Measurements from ENCODE around the gene SPDEF.

The SPDEF gene

DNA sequence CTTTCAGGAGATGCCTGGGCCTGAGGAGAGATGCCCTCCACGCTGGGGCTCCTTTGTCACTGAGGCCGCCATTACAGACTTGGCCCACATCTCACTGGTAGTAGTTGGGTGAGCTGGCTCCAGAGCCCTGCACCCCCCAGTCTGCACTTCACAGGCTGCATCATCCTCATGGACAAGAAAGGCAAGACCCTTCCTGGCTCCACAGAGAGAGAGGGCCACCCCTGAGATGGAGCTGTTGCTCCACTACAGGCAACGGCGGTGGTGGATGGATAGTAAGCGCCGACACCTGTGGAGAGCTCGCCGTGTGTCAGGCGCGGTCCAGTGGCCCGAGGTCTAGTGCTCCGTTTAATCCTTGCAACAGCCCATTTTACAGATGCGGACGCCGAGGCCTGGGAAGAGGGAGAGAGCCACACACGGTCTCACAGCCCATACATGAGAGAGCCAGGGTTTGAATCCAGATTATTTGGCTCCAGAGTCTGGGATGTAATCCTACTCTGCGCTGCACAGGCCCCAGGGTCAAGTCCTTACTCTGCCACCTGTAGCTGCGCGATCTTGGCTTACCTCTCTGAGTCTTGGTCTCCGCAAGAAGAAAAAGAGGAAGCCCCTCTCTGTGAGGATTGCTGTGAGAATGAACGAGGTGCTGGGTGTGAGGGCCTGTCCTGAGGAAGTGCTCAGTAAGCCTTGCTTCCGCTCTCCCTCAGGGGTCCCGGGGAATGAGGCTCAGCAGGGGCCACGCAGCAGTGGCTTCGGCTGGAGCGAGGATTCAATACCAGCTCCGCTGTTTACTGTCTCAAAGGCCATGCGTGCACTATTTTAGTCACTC is 34.5 kb downstream of the SPDEF start:
- H3K4me3 ChIP-seq (ENCODE audit: severe bottlenecking), result no peak overlapping the region
- H3K36me3 ChIP-seq (ENCODE audit: low read depth), result no peaks in the 10 kb centered on the region
- H3K27ac ChIP-seq (ENCODE audit: poor library complexity, severe bottlenecking), result no peak overlapping the region
- no peaks in the 10 kb centered on the region for H3K9me3 ChIP-seq (ENCODE audit: severe bottlenecking)
- ATAC-seq (ENCODE audit: low read depth) (no peak), DNase-seq (ENCODE audit: low spot score) (peak; percentile 51)
- H3K4me1 ChIP-seq (ENCODE audit: insufficient read depth, poor library complexity, severe bottlenecking), result no peaks in the 10 kb centered on the region
- H3K27me3 ChIP-seq (ENCODE audit: insufficient read depth, poor library complexity, severe bottlenecking), result no peaks in the 10 kb centered on the region
- TF ChIP-seq, protein P1, sequence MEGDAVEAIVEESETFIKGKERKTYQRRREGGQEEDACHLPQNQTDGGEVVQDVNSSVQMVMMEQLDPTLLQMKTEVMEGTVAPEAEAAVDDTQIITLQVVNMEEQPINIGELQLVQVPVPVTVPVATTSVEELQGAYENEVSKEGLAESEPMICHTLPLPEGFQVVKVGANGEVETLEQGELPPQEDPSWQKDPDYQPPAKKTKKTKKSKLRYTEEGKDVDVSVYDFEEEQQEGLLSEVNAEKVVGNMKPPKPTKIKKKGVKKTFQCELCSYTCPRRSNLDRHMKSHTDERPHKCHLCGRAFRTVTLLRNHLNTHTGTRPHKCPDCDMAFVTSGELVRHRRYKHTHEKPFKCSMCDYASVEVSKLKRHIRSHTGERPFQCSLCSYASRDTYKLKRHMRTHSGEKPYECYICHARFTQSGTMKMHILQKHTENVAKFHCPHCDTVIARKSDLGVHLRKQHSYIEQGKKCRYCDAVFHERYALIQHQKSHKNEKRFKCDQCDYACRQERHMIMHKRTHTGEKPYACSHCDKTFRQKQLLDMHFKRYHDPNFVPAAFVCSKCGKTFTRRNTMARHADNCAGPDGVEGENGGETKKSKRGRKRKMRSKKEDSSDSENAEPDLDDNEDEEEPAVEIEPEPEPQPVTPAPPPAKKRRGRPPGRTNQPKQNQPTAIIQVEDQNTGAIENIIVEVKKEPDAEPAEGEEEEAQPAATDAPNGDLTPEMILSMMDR (IDR thresholded peaks at IDR 0.05; ENCODE audit: poor library complexity, severe bottlenecking), result no peak

DNA sequence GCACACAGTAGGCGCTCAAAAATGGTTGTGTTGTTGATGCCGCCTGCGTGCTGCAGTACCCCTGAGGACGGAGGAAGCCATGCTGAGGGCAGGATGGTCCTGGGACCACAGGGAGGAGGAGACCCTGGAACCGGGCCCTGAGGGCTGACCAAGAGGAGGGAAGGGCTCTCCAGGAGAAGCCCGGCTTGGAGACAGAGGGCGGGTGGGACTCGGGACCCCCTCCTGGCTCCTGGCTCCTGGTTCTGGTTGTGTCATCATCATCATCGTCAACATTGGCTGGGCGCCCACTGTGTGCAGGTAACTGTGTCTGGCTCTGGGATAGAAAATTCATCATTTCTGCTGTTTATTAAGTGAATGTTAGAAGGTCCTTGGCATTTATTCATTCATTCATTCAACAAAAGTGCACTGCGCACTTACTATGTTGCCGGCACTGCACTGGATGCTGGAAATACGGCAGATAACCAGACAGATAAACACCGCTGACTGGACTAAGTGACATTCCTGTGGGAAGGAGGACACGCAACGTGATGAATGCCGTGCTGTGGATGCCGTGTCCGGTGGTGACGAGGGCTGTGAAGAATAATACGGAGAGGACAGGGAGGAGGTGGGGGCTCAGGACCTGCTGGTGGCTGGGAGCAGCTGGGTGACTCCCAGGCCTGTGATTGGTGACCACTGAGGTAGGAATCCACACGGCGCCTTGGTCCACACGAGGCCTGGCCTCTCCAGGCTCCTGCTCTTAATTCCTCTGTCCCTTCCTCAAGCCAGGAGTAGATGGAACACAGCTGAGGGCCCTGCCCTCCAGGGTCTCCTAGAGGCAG is 35.3 kb downstream of the SPDEF start:
- Histone ChIP-seq H3K4me3 (ENCODE audit: severe bottlenecking) (no peak overlapping the region), H3K9me3 (ENCODE audit: severe bottlenecking) (no peaks in the 10 kb centered on the region), H3K36me3 (ENCODE audit: low read depth) (no peaks in the 10 kb centered on the region), H3K27me3 (ENCODE audit: insufficient read depth, poor library complexity, severe bottlenecking) (no peaks in the 10 kb centered on the region), H3K27ac (ENCODE audit: poor library complexity, severe bottlenecking) (no peak overlapping the region), H3K4me1 (ENCODE audit: insufficient read depth, poor library complexity, severe bottlenecking) (no peaks in the 10 kb centered on the region)
- no peak for ATAC-seq (ENCODE audit: low read depth)
- DNase-seq (ENCODE audit: low spot score), result peak; percentile 28
- TF ChIP-seq, protein P1 (IDR thresholded peaks at IDR 0.05; ENCODE audit: poor library complexity, severe bottlenecking), result no peak

DNA sequence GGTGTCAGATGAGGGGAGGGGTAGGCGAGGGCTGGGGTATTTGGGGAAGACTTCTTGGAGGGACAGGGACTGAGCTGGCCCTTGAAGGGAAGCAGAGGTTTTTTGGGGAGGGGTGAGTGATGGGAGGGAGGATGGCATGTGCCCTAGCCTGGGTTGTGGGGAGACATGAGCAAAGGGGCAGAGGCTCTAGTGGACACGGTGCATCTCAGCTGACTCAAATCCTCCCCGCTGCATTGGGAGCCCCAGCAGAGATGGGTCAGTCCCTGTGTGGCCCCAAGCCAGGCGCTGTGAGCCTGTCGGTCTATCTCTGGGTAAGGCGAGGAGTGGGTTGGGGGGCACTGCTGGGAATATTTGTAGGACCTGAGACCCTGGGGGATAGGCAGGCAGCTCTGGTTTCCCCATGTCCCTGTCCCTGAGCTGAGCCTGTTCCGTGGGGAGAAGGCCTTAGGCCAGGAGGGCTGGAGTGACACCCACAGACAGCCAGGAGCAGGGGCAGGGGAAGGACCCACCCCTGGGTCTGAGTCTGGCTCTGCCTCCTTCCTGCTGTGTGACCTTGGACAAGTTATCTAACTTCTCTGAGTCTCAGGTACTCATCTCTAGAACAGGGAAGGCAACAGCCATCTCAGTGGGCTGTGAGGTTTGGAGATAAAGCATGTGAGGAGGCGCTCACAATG is 36.0 kb downstream of the SPDEF start:
- TF ChIP-seq, protein P1 (IDR thresholded peaks at IDR 0.05; ENCODE audit: poor library complexity, severe bottlenecking), result no peak
- H3K27me3 ChIP-seq (ENCODE audit: insufficient read depth, poor library complexity, severe bottlenecking), result no peaks in the 10 kb centered on the region
- no peak for ATAC-seq (ENCODE audit: low read depth)

DNA sequence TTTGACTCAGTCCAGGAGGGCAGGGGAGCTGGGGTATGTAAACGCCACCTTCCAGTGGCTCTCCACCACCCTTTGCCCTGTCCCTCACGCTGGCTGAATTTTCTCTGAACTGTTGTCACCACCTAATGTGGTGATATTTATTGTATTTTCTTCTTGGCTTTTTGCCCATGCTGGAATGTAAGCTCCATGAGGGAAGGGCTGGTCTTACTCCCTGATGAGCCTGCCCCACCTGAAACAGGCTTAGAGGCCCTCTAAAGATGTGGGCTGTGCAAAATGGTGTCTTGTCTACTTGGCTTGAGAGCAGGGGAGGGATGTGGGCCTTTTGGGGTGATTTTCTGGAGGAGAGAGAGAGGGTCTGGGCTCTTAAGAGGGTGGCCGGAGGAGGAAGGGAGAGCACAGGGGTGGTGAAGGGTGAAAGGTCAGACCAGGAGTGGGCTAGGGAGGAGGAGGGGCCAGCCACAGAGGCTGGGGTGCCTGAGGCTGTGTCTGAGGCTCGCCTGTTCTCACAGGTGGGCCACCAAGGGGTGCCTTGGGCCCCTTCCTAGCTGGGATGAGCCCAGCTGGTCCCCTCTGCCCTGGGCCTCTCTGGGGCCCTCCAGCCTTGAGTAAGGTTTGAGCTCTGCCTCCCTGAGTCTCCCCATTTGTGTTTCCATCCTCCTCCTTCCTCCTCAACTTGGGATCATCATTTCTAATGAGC is 37.3 kb downstream of the SPDEF start:
- ATAC-seq (ENCODE audit: low read depth) (no peak), DNase-seq (ENCODE audit: low spot score) (peak; percentile 29)
- no peaks in the 10 kb centered on the region for H3K9me3 ChIP-seq (ENCODE audit: severe bottlenecking)
- no peaks in the 10 kb centered on the region for H3K27me3 ChIP-seq (ENCODE audit: insufficient read depth, poor library complexity, severe bottlenecking)
- H3K27ac ChIP-seq (ENCODE audit: poor library complexity, severe bottlenecking), result no peak overlapping the region
- TF ChIP-seq, protein P1 (IDR thresholded peaks at IDR 0.05; ENCODE audit: poor library complexity, severe bottlenecking), result no peak
- H3K36me3 ChIP-seq (ENCODE audit: low read depth), result no peaks in the 10 kb centered on the region
- H3K4me3 ChIP-seq (ENCODE audit: severe bottlenecking), result no peak overlapping the region
- no peaks in the 10 kb centered on the region for H3K4me1 ChIP-seq (ENCODE audit: insufficient read depth, poor library complexity, severe bottlenecking)

More for the DNA sequence above, 36.0 kb downstream of the SPDEF start:
- no peaks in the 10 kb centered on the region for H3K9me3 ChIP-seq (ENCODE audit: severe bottlenecking)
- DNase-seq (ENCODE audit: low spot score), result peak; percentile 35
- H3K4me3 ChIP-seq (ENCODE audit: severe bottlenecking), result no peak overlapping the region
- no peaks in the 10 kb centered on the region for H3K4me1 ChIP-seq (ENCODE audit: insufficient read depth, poor library complexity, severe bottlenecking)
- no peak overlapping the region for H3K27ac ChIP-seq (ENCODE audit: poor library complexity, severe bottlenecking)
- H3K36me3 ChIP-seq (ENCODE audit: low read depth), result no peaks in the 10 kb centered on the region
